GM21515 (cell line): ENCODE measurements around the gene WHRN.

Source experiments
- ATAC-seq: cut with Tn5 transposase; IDR thresholded peaks from one replicate; pipeline ENCODE4 v1.9.1; 2021; ENCODE audit not compliant: unreplicated experiment

Gene WHRN

DNA sequence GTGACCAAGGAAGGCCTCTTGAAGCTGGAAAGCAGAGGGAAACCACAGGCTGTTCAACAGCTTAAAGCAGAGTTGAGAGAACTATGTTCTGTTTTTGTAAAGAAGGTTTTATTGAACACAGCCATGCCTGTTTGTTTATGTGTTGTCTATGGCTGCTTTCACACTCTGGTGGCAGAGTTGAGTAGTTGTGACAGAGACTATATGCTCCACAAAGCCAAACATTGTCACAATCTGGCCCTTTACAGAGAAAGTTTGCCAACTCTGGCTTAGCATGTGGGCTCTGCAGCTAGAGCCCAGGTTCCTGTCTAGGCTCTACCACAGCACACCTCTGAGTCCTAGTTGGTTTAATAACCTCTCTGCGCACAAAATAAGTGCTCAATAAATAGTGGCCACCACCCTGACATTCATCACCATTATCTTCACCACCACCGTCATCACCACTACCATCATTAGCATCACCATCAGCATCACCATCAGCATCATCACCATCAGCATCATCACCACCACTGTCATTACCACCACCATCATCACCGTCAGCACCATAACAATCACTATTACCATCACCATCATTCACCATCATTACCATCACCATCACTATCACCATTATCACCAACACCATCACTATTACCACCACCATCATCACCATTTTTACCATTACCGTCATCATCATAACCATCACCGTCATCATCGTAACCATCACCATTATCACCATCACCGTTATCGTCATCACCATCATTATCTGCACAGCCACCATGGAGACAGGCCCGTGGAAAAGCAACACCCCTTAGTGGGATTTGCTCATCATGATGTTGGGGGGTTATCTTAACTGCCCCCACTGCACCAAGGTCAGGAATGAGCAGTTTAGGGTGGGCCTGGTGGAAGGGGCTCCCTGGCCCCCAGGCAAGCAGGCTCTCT lies 135.8 kb downstream of the WHRN start:
- ATAC-seq, result no peak

DNA sequence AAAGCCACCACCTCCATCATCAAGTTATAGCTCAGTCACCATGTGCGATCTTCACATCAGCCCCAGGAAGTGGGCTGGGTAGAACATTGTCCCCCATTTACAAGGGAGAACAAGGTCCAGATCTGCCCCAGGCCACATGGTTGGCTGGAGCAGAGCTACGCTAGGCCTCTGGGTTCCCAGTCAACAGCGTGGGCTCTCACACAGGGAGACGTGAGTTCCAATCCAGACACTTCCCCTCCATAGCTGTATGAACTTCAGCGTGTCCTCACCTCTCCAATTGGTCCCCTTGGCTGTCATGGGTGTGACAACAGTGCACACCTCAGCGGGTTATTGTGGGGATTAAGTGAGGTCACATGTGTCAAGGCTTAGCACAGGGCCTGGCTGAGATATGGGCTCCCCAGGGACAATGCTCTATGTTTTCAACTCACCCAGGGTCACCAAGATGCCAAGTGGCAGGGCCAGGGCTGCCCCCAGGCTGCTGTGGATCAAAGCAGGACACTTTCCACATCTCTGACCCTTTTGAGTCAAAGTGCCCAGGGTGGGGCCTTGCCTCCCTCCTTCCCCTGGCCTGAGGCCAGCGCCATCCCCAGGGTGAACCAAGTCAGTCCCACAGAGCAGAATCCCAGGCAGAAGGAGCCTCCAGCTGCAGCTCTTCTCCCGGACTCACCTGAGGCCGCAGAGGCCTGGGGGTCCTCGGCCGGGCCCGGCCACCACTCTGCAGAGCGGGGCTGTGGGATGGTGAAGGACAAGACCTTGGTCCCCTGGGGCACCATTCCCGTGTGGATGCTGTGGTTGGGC lies 137.3 kb downstream of the WHRN start:
- ATAC-seq, result no peak

DNA sequence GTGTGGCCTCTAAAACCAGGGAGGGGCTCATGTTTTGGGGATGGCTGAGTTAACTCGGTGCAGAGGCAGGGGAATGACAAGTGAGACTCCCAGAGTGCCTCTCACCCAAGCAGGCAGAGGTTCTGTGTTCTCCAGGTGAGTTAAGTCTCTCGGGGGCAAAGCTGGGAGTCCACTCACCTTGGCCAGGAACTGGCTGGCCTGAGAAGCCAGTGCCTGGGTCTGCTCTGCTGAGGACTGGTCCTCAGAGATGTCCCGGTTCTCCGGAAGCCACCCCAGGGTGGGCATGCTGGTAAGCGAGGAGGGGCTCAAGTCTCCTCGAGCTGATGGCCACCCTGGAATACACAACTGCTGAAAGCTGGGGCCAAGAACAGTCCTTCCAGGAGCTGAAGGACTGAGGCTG lies 137.9 kb downstream of the WHRN start:
- no peak for ATAC-seq

DNA sequence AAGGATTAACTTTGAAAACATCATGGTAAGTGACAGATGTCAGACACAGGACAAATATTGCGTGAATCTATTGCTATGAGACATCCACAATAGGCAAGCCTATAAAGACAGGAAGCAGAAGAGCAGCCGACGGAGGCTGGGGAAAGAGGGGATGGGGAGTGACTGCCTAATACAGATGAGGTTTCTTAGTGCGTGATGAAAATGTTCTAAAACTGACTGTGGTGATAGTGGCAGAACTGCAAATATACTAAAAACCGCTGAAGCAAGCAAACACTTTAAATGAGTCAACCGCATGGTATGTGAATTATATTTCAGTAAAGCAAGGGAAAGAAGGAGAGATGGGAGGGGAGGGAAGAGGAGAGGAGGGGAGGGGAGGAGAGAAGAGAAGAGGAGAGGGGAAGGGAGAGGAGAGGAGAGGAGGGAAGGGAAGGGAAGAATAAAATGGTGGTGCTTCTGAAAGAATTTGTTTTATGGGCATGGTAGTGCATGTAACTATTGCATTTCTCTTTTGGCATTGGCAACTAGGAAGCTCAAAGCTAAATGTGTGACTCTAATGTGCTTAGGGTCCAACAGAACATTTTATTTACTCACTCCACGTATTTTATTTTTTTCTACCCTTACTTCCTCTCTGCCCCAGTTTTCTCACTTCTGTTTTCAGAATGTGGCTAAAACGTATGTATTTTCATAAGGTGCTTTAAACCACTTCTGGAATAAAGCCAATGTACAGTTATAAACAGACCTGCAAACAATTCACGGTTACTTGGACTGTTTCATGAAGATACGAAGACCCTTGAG lies 138.7 kb downstream of the WHRN start:
- ATAC-seq, result peak; percentile 52

DNA sequence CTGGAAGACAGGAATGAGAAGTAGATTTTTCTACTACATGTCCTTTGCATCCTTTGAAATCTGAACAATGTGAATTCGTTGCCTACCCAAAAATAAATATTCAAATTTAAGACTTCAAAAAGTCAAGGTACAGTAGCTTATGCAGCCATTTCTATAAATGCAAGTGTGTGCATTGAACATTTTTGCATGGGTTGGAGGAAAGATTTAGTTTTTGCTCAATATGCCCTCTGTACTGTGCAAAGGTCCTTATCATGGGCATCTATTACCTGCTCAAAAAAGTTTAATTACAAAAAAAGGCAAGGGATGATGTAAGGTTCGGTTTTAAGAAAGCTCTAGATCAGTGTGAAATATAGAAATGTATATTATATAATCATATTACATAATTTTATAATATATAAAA lies 140.1 kb downstream of the WHRN start:
- ATAC-seq, result no peak

DNA sequence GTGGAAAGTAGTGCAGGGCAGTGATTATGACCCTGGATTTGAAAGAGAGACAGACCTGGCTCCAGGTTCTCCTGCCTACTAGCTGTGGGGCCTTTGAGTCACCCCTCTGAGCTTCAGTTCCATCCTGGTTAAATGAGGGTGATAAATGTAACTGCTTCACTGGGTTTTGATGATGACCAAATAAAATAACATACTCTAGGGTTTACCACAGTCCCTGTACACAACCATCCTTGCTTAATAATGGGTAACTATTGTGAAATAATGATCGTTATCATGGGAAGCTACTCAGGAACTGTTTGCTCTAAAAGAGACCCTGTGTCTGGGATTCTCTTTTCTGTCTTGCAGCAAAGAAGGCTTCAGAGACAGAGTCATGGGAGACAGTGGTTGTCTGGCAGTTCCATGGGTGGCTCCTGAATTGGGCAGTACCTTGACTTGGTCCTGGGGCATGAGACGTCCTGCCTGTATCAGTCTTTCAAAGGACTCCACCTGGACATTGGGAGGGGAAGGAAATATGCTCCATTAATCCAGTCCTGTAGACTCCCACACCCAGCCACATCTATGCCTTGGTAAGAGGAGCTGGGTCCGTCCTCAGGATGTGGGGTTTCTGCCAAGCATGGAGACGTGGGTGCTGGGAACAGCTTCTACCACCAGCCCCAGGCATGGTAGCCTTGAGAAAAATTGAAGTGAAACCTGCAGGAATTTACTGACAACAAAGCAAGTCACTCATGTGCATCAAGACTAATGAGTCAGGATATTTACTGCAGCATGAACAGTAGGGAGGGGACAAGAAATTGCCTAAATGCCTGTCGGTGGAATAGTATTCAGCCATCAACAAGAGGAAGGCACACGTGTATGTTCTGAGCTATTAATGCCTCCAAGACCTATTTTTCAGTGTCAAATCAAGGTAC lies 140.9 kb downstream of the WHRN start:
- no peak for ATAC-seq

DNA sequence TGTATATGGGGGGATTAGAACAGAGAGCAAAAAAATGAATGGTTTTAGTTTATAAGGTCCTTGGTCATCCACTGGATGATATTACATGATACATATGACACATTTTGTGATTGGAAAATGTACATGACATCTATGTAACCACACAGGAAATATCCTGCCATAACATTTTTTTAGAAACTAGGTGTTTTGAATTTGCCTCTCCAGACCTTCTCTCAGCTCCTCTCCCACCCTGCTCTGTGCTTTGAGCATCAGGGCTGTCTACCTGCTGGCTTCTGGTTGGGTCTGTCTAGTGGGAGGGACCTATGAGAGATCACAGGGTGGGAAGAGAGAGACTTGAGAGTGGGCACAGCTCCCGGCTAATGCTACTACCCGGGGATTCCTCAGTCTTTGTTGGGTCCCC lies 141.8 kb downstream of the WHRN start:
- no peak for ATAC-seq

DNA sequence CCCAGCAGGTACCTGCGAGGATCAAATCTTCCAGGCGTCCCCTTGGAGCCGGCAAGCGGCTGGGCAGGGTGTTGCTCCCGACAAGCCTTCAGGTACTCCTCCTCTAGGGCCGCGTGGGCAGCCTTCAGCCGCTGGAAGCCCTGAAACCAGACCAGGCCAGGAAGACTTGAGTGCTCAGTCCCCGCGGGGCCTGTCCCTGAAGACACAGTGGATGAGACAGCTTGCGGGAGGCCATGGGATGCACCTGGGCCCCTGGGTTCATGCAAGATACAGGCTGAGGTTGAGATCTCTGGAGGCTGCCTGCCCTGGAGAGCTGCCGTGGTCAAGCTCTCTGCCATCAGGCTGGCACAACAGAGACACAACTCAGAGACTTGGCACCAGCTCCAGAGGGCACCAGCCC lies 142.9 kb downstream of the WHRN start:
- no peak for ATAC-seq

DNA sequence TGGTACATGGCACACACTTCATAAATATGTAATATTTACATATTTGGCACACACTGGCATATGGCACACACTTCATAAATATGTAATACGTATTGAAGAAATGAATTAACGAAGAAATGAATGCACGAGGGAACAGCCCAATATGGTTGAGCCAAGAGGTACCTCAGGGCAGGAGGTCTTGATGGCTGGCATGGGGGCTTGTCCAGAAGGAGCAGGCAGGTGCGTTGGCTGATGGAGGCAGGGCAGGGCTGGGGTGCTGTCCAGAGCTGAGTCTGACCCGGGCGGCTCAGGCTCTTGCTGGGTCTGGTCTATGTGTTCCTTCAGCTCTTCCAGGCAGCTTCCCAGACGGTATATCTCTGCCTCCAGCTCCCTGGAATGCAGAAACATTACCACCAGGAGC lies 143.7 kb downstream of the WHRN start:
- ATAC-seq, result no peak

DNA sequence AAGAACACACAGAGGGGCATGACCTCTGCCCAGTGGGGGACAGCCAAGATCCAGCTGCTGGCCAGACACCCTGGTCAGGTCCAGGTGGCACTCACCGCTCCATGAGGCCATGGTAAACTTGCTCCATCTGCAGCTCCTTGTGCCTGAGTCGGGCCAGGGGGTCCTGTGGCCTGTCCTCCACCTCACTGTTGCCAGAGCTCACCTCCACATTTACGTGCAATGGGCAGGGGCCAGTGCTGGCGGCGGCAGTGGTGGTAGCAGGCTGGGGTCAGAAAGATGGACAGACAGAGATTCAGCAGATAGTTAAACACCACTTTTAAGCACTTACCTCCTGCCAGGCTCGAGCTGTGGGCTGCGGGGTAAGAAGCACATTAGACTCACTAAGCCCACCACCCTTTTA lies 145.5 kb downstream of the WHRN start:
- no peak for ATAC-seq

DNA sequence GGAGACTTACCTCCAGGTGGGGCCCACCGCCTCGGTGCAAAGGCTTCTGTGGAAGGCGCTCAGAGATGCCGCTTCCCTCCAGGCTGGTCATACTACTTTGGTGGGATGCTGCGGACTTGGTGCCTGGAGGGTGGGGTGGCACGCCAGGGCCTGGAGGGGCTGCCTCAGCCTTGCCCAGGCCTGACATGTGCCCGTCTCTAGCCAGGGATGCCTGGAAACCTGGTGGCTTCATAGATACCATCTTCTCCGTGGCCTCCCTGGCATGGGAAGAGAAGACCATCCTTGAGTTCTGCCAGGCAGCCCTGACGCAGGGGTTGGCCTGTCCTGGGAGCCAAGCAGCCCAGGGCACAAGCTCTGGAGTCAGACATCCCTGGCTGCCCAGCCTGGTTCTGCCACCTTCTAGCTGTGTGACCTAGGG lies 147.4 kb downstream of the WHRN start:
- no peak for ATAC-seq

DNA sequence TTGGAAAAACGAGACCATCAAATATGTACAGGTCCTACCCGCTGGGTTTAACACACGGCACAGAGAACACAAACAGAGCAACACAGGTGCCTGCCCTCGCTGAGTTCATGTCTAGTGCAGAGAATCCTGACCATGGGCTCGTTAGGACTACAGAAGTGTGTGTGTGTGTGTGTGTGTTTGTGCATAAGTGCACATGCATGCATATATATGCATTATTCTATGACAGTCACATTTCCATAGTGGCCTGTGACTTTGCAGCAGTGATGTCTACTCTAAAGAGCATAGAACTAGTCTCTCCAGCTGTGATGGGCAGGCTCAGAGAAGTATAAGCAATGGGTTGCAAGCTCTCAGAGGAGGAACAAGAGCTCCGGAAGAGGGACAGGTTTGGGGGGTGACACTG lies 147.9 kb downstream of the WHRN start:
- no peak for ATAC-seq

DNA sequence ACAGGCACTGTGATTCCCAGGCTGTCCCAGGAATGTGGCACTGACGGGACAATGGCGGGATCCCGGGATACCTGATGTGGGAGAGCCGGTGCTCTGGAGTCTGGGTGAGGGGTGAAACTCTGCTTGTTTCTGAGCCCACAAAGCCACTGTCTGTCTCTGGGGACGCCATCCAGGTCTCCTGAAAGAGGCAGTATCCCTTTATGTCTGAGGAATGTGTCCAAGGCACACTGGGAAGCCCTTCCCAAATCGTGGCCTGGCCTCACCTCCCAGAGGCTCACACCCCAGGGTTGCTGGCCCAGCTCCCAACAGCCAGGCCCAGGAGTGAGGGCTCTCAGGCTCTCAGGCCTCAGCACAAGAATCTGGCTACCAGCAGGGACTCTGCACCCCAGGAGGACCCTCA lies 148.5 kb downstream of the WHRN start:
- ATAC-seq, result no peak

DNA sequence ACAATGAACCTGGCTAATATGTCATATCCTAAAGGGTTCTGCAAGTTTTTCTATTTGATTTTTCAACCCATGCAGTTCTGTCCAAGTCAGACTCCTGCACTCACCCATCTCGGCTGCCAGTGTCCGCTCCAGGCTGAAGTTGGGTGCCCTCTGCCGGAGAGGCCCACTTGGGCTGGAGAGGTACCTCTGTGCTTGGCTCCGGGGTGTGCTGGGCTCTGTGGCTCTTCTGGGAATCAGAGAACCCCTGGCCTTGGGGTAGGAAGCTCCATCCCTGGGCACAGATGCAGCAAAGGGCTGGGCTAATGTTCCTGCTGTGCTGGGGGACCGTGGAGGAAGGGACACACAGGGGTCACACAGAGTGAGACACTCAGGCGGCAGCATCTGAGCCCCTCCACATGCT lies 149.5 kb downstream of the WHRN start:
- no peak for ATAC-seq
